ENCODE measurements around the gene LACC1. TPM values are rescaled to one million over a fixed set of nuclear protein-coding genes. Genes with fewer than 3 reads are reported as not detected.

LACC1 gene
- 4.9 and 5.5 TPM in 2 replicates for total RNA-seq

GRCh38 chr13:43879755-43880181, at the start of gene LACC1:
TSS of gene LACC1 (plus strand) at chr13:43879904. CDS start at chr13:43880986, 1,082 bp downstream.
- H3K36me3 Mint-ChIP-seq (ENCODE audit: low read depth) = peaks cover 3% of the 10 kb centered on the region
- H3K9me3 Mint-ChIP-seq = no peaks in the 10 kb centered on the region
- no peaks in the 10 kb centered on the region for H3K27me3 Mint-ChIP-seq
- intact Hi-C loops (cut with micrococcal nuclease) = loop anchor here (1.0 to 5.0 kb wide), 9 partner anchors 13 to 1832 kb away; partner anchors contain the start of genes AKAP11, DGKH, GPALPP1 and NUFIP1
- ATAC-seq (ENCODE audit: low read depth) (peak; percentile 73), DNase-seq (no peak)
- peaks cover 30% of the 10 kb centered on the region for H3K4me1 Mint-ChIP-seq
- H3K4me3 Mint-ChIP-seq = peak within 1 kb of the TSS; percentile 93
- H3K27ac Mint-ChIP-seq = peak within 1 kb of the TSS; percentile 93
- POLR2A ChIA-PET = interaction anchor here (0.6 to 2.3 kb wide), 10 partner anchors 11 to 1608 kb away, joined by 3 to 12 read pairs (median 4); partner anchors contain the start of genes AKAP11, EPSTI1 and TPT1
- TF ChIP-seq, protein P1, sequence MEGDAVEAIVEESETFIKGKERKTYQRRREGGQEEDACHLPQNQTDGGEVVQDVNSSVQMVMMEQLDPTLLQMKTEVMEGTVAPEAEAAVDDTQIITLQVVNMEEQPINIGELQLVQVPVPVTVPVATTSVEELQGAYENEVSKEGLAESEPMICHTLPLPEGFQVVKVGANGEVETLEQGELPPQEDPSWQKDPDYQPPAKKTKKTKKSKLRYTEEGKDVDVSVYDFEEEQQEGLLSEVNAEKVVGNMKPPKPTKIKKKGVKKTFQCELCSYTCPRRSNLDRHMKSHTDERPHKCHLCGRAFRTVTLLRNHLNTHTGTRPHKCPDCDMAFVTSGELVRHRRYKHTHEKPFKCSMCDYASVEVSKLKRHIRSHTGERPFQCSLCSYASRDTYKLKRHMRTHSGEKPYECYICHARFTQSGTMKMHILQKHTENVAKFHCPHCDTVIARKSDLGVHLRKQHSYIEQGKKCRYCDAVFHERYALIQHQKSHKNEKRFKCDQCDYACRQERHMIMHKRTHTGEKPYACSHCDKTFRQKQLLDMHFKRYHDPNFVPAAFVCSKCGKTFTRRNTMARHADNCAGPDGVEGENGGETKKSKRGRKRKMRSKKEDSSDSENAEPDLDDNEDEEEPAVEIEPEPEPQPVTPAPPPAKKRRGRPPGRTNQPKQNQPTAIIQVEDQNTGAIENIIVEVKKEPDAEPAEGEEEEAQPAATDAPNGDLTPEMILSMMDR (IDR thresholded peaks at IDR 0.05) = no peak
- CTCF ChIA-PET = no interaction called here

- H3K27me3 Mint-ChIP-seq = no peaks in the 10 kb centered on the region
- intact Hi-C loops (cut with micrococcal nuclease) = no loop called here
- no peak overlapping the region for H3K27ac Mint-ChIP-seq
- TF ChIP-seq, protein P1 (IDR thresholded peaks at IDR 0.05) = no peak
- ATAC-seq (ENCODE audit: low read depth) (no peak), DNase-seq (no peak)
- no peaks in the 10 kb centered on the region for H3K4me1 Mint-ChIP-seq
- H3K9me3 Mint-ChIP-seq = no peaks in the 10 kb centered on the region
- CTCF ChIA-PET = no interaction called here
- H3K4me3 Mint-ChIP-seq = no peak overlapping the region
- POLR2A ChIA-PET = no interaction called here
- H3K36me3 Mint-ChIP-seq (ENCODE audit: low read depth) = no peaks in the 10 kb centered on the region
Measured at GRCh38 chr13:43830497-43830881, 49.2 kb upstream of the LACC1 start.

GRCh38 chr13:43831088-43831487, 48.6 kb upstream of the LACC1 start:
- intact Hi-C loops (cut with micrococcal nuclease) = no loop called here
- Mint-ChIP-seq H3K27ac (no peak overlapping the region), H3K9me3 (no peaks in the 10 kb centered on the region), H3K4me3 (no peak overlapping the region), H3K36me3 (ENCODE audit: low read depth) (no peaks in the 10 kb centered on the region), H3K4me1 (no peaks in the 10 kb centered on the region), H3K27me3 (no peaks in the 10 kb centered on the region)
- ChIA-PET CTCF (no interaction called here), POLR2A (no interaction called here)
- TF ChIP-seq, protein P1 (IDR thresholded peaks at IDR 0.05) = no peak
- ATAC-seq (ENCODE audit: low read depth) = no peak
- no peak for DNase-seq

DNA sequence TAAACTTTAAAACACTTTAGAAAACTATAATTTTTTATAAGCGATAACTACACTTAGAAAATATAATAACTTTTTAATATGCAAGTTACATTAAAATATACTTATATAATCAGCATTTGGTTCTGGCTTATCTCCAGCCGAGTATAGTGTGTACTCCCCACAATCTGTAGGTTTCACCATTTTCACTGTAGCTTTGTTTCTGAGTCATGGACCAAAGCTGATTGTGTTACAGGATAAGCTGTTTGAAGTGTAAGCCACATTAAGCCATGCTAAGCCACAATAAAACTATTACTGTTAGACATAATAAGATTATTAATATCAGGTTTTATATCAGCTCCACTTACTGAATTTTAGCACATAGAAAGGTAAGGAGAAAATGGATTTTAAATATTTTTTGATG, 44.0 kb upstream of the LACC1 start:
- intact Hi-C loops (cut with micrococcal nuclease) = no loop called here
- ChIA-PET CTCF (no interaction called here), POLR2A (no interaction called here)
- no peaks in the 10 kb centered on the region for H3K9me3 Mint-ChIP-seq
- no peak overlapping the region for H3K4me3 Mint-ChIP-seq
- ATAC-seq (ENCODE audit: low read depth) (no peak), DNase-seq (no peak)
- no peaks in the 10 kb centered on the region for H3K36me3 Mint-ChIP-seq (ENCODE audit: low read depth)
- H3K4me1 Mint-ChIP-seq = no peaks in the 10 kb centered on the region
- TF ChIP-seq, protein P1 (IDR thresholded peaks at IDR 0.05) = no peak
- H3K27ac Mint-ChIP-seq = no peak overlapping the region
- no peaks in the 10 kb centered on the region for H3K27me3 Mint-ChIP-seq

DNA sequence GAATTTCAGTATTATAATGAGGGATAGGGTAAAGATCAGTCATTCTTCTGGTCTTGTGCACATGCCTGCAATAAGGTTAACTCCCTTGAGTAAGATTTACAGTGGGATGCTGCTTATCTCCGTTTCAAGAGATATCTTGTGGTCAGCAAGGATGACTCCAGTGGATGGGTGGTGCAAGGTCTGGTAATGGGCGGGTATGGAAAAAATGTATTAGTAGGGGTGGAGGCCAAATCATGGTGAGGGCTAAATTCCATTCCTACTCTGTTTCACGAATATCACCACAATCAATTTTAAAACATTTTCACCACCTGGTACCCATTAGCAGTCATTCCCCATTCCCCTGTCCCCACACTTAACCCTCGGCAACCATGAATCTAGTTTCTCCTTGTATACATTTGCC, 40.8 kb upstream of the LACC1 start:
- TF ChIP-seq, protein P1 (IDR thresholded peaks at IDR 0.05) = no peak
- H3K36me3 Mint-ChIP-seq (ENCODE audit: low read depth) = no peaks in the 10 kb centered on the region
- intact Hi-C loops (cut with micrococcal nuclease) = no loop called here
- no peak for ATAC-seq (ENCODE audit: low read depth)
- DNase-seq = no peak
- CTCF ChIA-PET = no interaction called here
- no peaks in the 10 kb centered on the region for H3K27me3 Mint-ChIP-seq
- no peaks in the 10 kb centered on the region for H3K4me1 Mint-ChIP-seq
- H3K27ac Mint-ChIP-seq = no peak overlapping the region
- no peak overlapping the region for H3K4me3 Mint-ChIP-seq
- POLR2A ChIA-PET = no interaction called here
- H3K9me3 Mint-ChIP-seq = peaks cover 3% of the 10 kb centered on the region

Data from activated B cell treated with CpG ODN at 0.5 μM for 24 hours (primary cell).